Erythroblast (primary cell): Measurements from ENCODE around the gene ASAP2.

ENCODE experiments used
- DNase-seq, 2 experiments: peaks; one replicate each; lab custom pipeline; 2025; lab: John Stamatoyannopoulos, UW
- GATA1 ChIP-seq: IDR thresholded peaks from 2 replicates; pipeline ENCODE4 v1.6.1; 2011; ENCODE audit warnings: low read depth, mild to moderate bottlenecking, control low read depth, low read length, moderate library complexity
- POLR2A ChIP-seq: IDR thresholded peaks from 2 replicates; pipeline ENCODE4 v1.6.1; 2011; ENCODE audit warnings: mild to moderate bottlenecking, low read length

ASAP2 gene

GRCh38 chr2:9328931-9329330 lies 122.3 kb downstream of the ASAP2 start:
- TF ChIP-seq GATA1, result no peak
- no peak for TF ChIP-seq POLR2A
- no peak for DNase-seq

GRCh38 chr2:9329497-9329896 lies 122.9 kb downstream of the ASAP2 start:
- DNase-seq, result no peak
- TF ChIP-seq POLR2A (no peak), GATA1 (no peak)

GRCh38 chr2:9330612-9331270 lies 124.1 kb downstream of the ASAP2 start:
- no peak for DNase-seq
- TF ChIP-seq GATA1, result no peak
- no peak for TF ChIP-seq POLR2A

GRCh38 chr2:9331704-9332103 lies 125.1 kb downstream of the ASAP2 start:
- TF ChIP-seq POLR2A, result no peak
- TF ChIP-seq GATA1, result no peak
- peak; percentile 7 to 46 for DNase-seq

GRCh38 chr2:9332136-9332852 lies 125.7 kb downstream of the ASAP2 start:
- DNase-seq, result no peak
- TF ChIP-seq GATA1 (no peak), POLR2A (no peak)

- no peak for DNase-seq
Measured at GRCh38 chr2:9332853-9333245, 126.2 kb downstream of the ASAP2 start.

GRCh38 chr2:9333591-9334171 lies 127.1 kb downstream of the ASAP2 start:
- peak; percentile 23 to 38 for DNase-seq
- TF ChIP-seq POLR2A (no peak), GATA1 (no peak)

More at GRCh38 chr2:9332853-9333245, 126.2 kb downstream of the ASAP2 start:
- TF ChIP-seq POLR2A (no peak), GATA1 (no peak)

GRCh38 chr2:9334761-9335160 lies 128.1 kb downstream of the ASAP2 start:
- no peak for TF ChIP-seq GATA1
- no peak for DNase-seq

GRCh38 chr2:9335322-9335832 lies 128.8 kb downstream of the ASAP2 start:
- peak in 1 of 2 experiments; percentile 7 for DNase-seq
- TF ChIP-seq GATA1 (no peak), POLR2A (no peak)

- no peak for TF ChIP-seq POLR2A
- no peak for DNase-seq
Measured at GRCh38 chr2:9336241-9336575, 129.6 kb downstream of the ASAP2 start.

- peak; percentile 76 to 80 for DNase-seq
- TF ChIP-seq GATA1 (no peak), POLR2A (no peak)
Measured at GRCh38 chr2:9336576-9337314, 130.1 kb downstream of the ASAP2 start.

- TF ChIP-seq GATA1 (no peak), POLR2A (no peak)
- no peak for DNase-seq
Measured at GRCh38 chr2:9337901-9338300, 131.3 kb downstream of the ASAP2 start.

GRCh38 chr2:9341337-9341887 lies 134.8 kb downstream of the ASAP2 start:
- no peak for TF ChIP-seq POLR2A
- no peak for TF ChIP-seq GATA1
- no peak for DNase-seq
